GM18873 (cell line): ENCODE measurements around the gene FECH.
"Not testable (repeated sequence)": the region's sequence is repeated elsewhere in the genome, so short reads cannot be mapped to it uniquely, and the experiment has no call there.

Experiments used
- ATAC-seq: cut with Tn5 transposase; IDR thresholded peaks from one replicate; pipeline ENCODE4 v1.9.1; 2021; ENCODE audit warnings: mild to moderate bottlenecking, moderate library complexity, moderate number of reproducible peaks; ENCODE audit not compliant: unreplicated experiment, low FRiP score

Gene FECH

DNA sequence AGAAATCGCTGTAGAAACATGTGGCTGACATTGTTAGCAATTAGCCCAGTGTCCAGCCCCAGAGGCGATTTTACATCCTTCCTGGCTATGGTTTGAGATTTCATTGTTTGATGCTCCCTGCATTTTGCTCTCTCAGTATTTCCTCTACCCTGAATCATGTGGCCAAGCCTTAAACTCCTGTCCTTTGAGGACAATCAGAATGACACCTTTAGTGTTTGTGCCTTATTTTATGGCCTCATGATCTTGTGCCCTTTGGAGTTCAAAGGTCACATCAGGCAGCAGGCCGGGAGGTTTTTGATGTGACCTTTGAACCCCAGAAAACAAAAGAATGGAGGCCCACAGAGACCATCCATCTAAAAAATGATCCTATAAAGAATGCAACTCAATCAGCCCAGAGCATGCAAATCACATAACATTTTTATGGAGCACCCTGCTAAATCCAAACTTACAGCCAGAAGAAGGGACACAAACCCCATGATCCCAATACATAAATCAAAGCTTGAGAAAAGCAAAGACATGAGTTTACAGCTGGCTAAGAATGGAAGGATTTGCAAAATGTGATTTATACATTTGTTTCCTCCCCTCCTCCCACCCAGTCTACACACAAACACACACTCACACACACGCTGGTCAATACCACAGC is 52.5 kb downstream of the FECH start:
- ATAC-seq: no peak

DNA sequence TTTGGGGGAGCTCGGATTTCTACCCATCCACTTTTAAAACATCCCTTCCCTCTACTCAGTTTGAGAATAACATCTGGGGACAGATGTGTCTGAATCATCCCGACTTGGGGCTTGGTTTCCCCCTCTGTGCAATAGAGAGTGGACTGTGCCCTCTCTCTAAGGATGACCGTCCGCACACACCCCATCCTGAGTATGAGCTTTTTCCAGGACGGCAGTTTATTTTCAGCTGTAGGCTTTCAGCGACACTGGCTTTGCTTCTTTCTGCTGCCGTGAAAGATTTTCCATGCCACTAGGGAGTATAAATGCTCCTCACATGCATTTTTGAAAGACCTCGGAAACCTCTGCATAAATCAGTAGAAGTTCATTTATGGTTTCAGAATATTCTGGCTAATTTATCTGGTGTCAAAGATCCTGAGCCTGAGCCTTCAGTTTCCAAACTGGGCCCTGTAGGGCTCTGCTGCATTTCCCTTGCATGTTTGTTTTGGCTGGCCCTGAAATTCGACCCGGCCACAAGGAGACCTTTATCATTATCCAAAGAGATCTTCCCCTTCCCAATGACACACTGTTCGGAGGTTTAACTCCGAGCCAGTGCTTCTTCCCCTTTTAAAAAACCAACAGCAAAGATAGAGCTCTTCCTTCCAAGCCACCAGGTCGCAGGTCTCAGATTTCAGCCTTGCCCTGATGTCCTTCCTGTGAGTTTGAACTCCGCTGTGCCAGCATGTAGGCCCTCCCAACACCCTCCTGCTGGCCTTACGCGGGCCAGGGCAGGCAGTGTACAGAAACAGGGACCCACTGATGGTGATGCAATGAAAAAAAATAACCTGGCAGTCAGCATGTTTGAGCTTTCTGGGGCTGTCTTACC is 53.3 kb downstream of the FECH start:
- no peak for ATAC-seq

DNA sequence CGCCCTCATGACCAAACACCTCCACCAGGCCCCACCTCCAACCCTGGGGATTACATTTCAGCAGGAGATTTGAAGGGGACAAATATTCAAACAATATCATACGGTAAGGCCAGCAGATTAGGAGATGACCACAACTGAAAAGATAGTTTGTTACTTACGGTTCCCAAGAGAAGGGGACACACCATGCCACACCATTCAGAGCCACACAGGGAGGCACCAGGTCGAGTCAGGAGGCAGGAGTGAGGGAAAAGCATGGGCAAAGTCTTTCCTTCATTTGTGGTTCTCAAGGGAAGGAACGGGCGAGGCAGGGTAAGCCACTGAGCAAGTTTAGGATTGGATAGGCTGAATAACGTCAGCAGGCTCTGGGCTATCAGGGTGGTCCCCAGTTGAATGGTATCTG is 57.4 kb downstream of the FECH start:
- no peak for ATAC-seq

DNA sequence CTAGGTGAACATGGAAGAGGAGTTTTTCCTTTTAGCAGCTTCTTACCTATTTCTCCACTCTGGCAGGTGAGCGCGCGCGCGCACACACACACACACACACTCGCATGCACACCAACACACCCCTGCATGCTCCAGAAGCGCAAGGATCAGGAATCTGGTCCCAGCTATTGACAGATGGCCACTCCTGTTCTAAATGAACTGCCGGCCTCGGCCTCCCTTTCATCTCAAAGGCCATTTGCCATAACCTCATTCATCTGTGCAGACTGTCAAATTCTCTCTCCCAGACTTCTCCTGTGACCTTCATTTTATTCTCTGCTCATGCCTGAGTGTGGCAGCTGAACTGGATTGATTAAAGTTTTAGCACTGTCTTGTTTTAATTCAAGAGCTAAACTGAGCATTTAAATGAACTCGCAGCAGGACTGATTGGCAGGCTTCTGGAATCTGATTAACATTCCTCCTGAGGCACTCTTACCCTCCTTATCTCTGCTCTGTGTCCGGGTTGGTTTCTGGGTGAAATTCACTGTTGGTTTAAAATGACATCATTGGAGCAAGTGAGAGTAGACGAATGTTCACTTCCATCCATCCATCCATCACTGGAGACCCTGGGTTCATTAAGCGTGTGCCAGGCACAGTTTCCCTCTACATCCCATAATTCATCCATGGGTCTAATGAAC is 58.8 kb downstream of the FECH start:
- ATAC-seq: no peak

DNA sequence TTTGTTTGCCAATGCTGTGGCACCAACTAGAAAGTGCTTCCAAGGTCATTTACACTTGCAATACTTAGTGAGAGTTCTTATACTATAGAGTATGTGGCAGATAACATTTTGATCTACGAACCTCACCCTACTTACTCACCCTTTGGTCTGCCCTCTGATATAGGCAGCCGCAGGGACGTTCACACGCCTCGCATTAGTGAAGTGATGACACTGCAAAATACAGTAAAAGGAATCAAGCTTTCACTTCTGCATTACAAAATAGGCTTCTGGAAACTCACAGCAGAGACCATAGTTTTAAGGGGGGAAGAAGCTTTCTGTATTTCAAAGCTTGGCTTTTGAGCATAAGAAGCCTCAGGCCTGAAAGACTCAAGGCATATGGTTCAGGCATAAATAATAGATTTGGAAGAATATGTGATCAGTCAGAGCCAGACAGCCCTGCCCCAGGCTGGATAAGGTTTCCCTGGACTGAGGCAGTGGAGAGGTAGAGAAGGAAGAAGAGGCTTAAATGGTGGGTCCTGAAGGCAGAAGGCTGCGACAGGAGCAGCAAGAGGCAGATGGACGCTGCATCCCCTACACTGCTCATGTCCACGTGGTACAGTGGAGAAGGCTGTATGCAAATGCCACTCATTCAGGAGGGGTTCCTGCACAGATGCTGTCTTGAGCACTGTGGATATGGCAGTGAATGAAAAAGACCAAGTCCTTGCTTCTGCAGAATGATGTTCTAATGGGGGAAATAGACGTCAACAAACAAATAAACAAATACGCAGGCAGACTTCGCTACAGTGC is 63.1 kb downstream of the FECH start:
- no peak for ATAC-seq

DNA sequence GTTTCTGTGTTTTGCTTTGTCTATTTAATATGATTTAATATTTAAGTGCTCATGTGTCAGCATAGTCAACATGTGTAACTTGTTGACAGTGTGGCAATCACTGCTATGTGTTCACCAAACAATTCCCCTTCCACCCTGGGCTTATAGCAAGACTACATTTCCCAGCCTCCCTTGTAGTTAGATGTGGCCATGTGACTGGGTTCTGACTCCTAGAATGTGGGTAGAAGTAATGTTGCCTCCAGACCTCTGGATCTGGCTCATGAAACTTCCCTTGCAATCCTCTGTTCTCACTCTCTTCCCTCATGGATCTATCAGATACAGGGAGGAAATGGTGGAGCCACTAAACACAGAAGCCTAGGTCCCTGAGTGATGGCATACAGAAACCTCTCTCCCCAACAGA is 64.2 kb downstream of the FECH start:
- ATAC-seq: not testable (repeated sequence)

DNA sequence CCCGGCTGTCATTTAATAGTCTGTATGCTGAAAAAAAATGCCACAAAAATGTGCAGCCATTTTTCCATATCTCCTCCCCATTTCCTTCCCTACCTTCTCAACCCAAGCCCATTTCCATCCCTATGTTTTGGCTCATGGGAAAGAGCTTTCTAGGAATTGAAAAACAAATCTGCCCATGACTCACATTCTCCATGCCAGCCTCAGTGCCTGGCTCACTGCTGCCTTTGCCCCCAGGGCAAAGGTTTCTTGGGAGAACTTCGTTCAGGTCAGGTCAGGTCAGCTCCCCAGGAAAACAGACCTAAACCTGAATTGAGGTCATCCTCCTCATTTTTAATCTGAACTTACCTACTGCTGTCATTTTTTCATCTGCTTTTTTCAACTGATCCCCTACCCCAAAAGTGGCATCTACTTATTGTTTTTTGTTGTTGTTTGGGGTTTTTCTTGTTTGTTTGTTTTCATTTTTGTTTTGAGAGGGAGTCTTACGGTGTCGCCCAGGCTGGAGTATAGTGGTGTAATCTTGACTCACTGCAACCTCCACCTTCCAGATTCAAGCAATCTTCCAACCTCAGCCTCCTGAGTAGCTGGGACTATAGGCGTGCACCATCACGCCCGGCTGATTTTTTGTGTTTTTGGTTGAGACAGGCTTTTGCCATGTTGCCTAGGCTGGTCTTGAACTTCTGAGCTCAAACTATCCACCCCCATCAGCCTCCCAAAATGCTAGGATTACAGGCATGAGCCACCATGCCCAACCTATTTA is 66.7 kb downstream of the FECH start:
- ATAC-seq: no peak

DNA sequence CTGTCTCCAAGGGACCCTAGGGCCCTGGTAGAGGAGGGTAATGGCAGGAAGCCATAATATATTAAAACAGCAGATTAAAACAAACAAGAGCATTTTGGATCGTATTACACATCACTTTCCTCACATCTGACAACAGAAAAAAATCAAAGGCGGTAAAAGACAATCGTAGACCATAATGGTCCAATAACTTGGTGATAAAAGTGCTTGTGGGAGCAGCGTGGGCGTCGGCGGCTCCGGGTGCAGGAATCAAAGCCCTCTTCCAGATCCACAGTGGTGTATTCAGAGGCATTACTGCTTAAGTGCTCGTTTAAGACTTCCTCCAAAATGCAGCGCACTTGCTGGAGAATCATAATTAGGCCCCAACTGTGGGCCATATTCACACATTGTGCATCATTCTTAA is 68.0 kb downstream of the FECH start:
- ATAC-seq: no peak

DNA sequence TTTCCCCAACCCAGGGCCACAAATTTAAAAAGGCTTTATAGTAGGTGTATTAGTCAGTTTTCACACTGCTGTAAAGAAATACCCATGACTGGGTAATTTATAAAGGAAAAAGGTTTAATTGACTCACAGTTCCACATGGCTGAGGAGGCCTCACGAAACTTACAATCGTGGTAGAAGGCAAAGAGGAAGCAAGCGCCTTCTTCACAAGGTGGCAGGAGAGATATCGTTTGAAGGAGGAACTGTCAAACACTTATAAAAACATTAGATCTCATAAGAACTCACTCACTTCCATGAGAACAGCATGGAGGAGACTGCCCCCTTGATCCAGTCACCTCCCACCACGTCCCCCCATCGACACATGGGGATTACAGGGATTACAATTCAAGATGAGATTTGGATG is 70.4 kb downstream of the FECH start:
- no peak for ATAC-seq

DNA sequence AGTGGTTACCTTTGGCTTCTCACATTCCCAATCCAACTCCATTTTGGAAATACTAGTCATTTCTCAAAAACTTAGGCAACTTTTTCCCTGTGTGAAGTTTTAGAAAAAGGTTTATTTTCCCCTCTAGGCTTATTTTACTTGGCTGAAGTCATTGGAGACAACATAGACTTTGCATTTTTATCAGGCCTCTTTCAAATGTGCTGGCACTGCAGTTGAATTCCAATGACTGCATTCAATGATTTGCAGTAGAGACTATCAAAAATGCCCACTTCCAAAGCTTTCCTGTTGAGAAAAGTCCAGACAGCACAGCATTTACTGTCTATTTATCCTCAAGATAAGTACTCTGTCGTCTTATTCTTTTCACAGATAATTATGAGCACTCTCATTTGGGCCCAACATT is 81.3 kb downstream of the FECH start:
- ATAC-seq: no peak

DNA sequence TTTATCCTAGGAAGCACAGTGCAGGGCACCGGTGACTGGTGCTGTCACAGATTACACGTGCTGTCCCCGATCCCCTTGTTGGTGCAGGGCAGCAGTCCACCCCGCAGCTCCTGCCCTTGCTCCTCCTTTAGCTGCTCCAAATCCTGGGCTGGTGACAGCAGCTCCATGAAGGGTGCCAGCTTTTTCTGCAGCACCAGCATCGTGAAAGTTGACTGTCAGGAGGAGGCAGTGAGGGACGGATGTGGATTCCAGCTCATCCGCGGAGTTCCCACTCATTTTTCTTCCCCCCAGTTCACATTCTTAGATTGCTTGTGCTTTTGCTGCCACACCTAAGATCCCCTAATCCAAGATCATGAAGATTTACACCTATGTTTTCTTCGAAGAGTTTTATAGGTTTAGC is 83.9 kb downstream of the FECH start:
- ATAC-seq: no peak

DNA sequence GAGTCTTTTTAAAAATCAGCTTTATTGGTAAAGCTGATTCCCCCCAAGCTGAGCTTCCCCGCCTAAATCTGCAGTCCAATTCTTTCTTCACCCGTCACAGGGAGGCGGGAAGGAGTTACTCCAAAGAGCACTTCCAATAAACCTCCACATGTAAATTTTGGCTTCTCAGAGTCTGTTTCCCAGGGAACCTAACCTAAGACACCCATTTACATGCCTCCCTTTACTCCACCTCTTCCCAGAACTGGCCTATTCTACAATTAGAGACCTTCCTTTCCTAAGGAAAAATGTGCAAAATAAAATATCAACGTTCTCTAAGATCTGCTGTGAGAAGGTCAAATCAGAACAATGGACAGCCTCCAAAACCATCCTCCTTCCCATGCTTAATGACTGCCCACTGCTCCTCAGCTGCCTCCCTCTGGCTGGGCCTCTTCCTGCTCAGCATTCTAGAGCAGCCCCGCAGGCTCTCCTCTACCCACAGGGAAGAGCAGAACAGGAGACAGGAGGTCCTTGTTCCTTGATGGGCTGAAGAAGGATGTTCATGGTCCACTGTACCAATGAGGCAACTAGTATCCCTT is 87.7 kb downstream of the FECH start:
- no peak for ATAC-seq
